Measurements from ENCODE around the gene LIMS1.

Gene LIMS1

DNA sequence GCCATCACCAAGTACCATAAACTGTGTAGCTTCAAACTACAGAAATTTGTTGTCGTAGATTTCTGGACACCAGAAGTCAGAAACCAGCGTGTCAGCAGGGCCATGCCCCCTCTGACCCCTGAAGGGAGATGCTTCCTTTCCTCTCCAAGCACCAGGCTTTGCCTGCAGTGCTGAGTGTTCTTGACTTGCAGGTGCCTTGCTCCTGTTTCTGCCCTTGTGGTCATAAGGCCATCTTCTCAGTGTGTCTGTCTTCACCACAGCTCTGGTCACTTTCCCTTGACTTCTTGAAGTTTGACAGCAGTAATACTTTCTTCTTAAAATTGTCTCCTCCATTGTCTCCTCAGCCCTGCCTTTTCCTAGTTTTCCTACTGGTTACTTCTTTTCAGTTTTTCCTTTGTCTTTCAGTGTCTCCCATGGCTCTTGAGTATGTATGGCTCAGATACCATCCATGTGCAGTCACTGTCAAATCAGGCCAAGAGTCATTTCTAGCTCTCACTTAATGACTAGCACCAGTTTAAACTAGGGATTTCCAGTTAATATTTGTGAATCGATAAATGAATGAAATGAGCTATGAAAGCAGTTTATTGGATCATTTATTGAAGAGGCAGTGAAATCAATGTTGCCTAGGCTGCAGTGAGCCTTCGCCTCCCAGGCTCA is 93.8 kb downstream of the LIMS1 start:
- peaks cover 54% of the 10 kb centered on the region for H4K20me1 ChIP-seq (ENCODE audit: insufficient read depth, low read length)
- no peak overlapping the region for H2AFZ ChIP-seq (ENCODE audit: low read depth, low read length)
- H3K27me3 ChIP-seq (ENCODE audit: low read depth, low read length): no peaks in the 10 kb centered on the region
- H3K27ac ChIP-seq (ENCODE audit: low read length): no peak overlapping the region
- H3K4me3 ChIP-seq (ENCODE audit: low read length): no peak overlapping the region
- H3K79me2 ChIP-seq (ENCODE audit: low read length): peaks cover 67% of the 10 kb centered on the region
- no peaks in the 10 kb centered on the region for H3K36me3 ChIP-seq (replicated peaks; ENCODE audit: low read depth, low read length)
- H3K9ac ChIP-seq (ENCODE audit: low read length): no peak overlapping the region
- no peaks in the 10 kb centered on the region for H3K9me3 ChIP-seq (ENCODE audit: insufficient read depth, low read length)
- no peak overlapping the region for H3K4me2 ChIP-seq (ENCODE audit: low read length)
- TF ChIP-seq EZH2phosphoT487 (IDR thresholded peaks at IDR 0.05; ENCODE audit: low read depth): no peak
- TF ChIP-seq, protein P1, sequence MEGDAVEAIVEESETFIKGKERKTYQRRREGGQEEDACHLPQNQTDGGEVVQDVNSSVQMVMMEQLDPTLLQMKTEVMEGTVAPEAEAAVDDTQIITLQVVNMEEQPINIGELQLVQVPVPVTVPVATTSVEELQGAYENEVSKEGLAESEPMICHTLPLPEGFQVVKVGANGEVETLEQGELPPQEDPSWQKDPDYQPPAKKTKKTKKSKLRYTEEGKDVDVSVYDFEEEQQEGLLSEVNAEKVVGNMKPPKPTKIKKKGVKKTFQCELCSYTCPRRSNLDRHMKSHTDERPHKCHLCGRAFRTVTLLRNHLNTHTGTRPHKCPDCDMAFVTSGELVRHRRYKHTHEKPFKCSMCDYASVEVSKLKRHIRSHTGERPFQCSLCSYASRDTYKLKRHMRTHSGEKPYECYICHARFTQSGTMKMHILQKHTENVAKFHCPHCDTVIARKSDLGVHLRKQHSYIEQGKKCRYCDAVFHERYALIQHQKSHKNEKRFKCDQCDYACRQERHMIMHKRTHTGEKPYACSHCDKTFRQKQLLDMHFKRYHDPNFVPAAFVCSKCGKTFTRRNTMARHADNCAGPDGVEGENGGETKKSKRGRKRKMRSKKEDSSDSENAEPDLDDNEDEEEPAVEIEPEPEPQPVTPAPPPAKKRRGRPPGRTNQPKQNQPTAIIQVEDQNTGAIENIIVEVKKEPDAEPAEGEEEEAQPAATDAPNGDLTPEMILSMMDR (IDR thresholded peaks at IDR 0.05; ENCODE audit: low read depth, low read length): no peak
- peaks cover 10% of the 10 kb centered on the region for H3K4me1 ChIP-seq (ENCODE audit: low read length)

DNA sequence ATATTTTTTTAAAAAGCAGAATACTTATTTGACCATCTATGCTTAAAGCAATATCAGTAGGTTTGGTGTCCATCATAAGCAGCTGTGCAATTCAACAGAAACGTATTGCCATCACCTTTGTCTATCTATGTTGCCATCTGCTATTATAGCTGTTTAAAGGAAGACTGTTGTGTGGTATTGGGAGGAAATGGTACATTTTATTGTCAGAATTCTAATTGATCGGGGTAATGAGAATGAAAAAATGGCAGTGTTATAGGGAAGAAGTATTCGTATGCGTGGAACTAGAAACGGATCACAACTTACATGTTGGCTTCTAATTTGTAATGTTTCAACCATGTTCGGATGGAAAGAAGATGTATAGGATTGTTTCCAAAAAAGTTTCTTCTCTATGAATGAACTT is 94.7 kb downstream of the LIMS1 start:
- no peak for TF ChIP-seq EZH2phosphoT487 (IDR thresholded peaks at IDR 0.05; ENCODE audit: low read depth)
- TF ChIP-seq, protein P1 (IDR thresholded peaks at IDR 0.05; ENCODE audit: low read depth, low read length): no peak
- H2AFZ ChIP-seq (ENCODE audit: low read depth, low read length): no peak overlapping the region
- H4K20me1 ChIP-seq (ENCODE audit: insufficient read depth, low read length): peaks cover 50% of the 10 kb centered on the region
- H3K4me2 ChIP-seq (ENCODE audit: low read length): no peak overlapping the region
- H3K27ac ChIP-seq (ENCODE audit: low read length): no peak overlapping the region
- no peaks in the 10 kb centered on the region for H3K36me3 ChIP-seq (replicated peaks; ENCODE audit: low read depth, low read length)
- no peak overlapping the region for H3K4me3 ChIP-seq (ENCODE audit: low read length)
- peaks cover 68% of the 10 kb centered on the region for H3K79me2 ChIP-seq (ENCODE audit: low read length)
- H3K4me1 ChIP-seq (ENCODE audit: low read length): peaks cover 10% of the 10 kb centered on the region
- H3K9me3 ChIP-seq (ENCODE audit: insufficient read depth, low read length): no peaks in the 10 kb centered on the region
- H3K27me3 ChIP-seq (ENCODE audit: low read depth, low read length): no peaks in the 10 kb centered on the region
- H3K9ac ChIP-seq (ENCODE audit: low read length): no peak overlapping the region

DNA sequence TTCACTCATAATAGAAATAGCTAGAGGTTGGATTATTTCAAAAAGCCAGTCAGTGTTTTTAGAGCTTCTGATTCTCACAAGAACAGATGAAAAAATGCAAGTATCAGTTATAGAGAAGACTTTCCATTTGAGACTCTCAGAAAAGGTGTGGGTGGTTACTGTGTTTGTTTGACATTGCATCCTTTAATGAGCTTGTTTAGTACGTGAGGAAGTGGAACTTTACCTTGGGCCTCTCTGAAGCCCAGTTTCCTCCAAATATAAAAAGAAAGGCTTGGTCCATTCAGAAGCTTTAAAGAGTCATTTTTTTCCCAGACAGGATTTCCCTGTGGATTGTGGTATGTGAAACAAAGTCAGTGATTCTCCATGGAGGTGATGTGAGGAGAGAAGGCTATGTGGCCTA is 95.1 kb downstream of the LIMS1 start:
- no peak overlapping the region for H3K4me3 ChIP-seq (ENCODE audit: low read length)
- H3K79me2 ChIP-seq (ENCODE audit: low read length): peaks cover 70% of the 10 kb centered on the region
- no peak overlapping the region for H2AFZ ChIP-seq (ENCODE audit: low read depth, low read length)
- H3K27ac ChIP-seq (ENCODE audit: low read length): no peak overlapping the region
- H3K4me1 ChIP-seq (ENCODE audit: low read length): peaks cover 10% of the 10 kb centered on the region
- no peak overlapping the region for H3K4me2 ChIP-seq (ENCODE audit: low read length)
- H3K9ac ChIP-seq (ENCODE audit: low read length): no peak overlapping the region
- H3K27me3 ChIP-seq (ENCODE audit: low read depth, low read length): no peaks in the 10 kb centered on the region
- H3K36me3 ChIP-seq (replicated peaks; ENCODE audit: low read depth, low read length): no peaks in the 10 kb centered on the region
- H3K9me3 ChIP-seq (ENCODE audit: insufficient read depth, low read length): no peaks in the 10 kb centered on the region
- H4K20me1 ChIP-seq (ENCODE audit: insufficient read depth, low read length): peaks cover 54% of the 10 kb centered on the region
- TF ChIP-seq, protein P1 (IDR thresholded peaks at IDR 0.05; ENCODE audit: low read depth, low read length): no peak
- TF ChIP-seq EZH2phosphoT487 (IDR thresholded peaks at IDR 0.05; ENCODE audit: low read depth): no peak

DNA sequence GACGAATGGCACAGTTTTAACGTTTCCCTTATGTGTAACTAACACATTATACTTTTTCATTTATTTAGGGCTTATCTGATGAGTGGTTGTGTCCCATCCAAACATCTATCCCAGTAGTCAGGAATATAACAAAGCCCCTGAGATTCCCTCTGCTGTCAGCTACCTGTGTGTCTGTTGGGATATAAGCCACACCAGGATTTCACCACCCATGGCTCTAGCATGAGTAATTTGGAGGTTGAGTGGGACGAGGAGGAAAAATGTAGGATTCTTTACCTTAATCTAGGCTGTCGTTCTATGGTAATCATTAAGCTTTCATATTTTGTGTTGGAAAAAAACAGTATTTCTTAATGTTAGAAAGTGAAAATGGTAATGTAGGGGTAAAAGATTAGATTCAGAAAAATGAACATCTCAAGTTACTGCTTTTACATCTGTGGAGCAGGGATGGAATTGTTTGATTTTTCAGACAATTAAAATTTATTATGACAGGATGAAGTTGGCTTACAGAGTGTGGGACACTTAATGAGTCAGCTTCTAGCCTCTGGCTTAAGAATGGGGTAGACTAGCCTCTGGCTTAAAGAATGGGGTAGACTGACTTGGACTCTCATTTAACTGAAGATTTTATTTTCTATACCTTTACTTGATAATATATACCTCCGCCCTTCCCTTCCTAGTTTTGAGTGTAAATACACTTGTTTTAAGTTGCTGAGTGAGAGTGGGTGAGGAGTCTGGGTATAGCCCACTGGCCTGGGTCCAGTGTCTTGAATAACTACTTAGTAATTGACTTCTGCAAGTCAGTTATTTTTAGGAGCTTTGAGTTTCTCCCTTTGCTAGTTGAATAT is 96.5 kb downstream of the LIMS1 start:
- no peak overlapping the region for H2AFZ ChIP-seq (ENCODE audit: low read depth, low read length)
- no peak overlapping the region for H3K9ac ChIP-seq (ENCODE audit: low read length)
- no peak overlapping the region for H3K4me2 ChIP-seq (ENCODE audit: low read length)
- H3K27ac ChIP-seq (ENCODE audit: low read length): no peak overlapping the region
- H3K4me3 ChIP-seq (ENCODE audit: low read length): no peak overlapping the region
- H3K9me3 ChIP-seq (ENCODE audit: insufficient read depth, low read length): no peaks in the 10 kb centered on the region
- H3K27me3 ChIP-seq (ENCODE audit: low read depth, low read length): no peaks in the 10 kb centered on the region
- peaks cover 69% of the 10 kb centered on the region for H3K79me2 ChIP-seq (ENCODE audit: low read length)
- H3K4me1 ChIP-seq (ENCODE audit: low read length): peaks cover 10% of the 10 kb centered on the region
- no peak for TF ChIP-seq EZH2phosphoT487 (IDR thresholded peaks at IDR 0.05; ENCODE audit: low read depth)
- TF ChIP-seq, protein P1 (IDR thresholded peaks at IDR 0.05; ENCODE audit: low read depth, low read length): no peak
- peaks cover 64% of the 10 kb centered on the region for H4K20me1 ChIP-seq (ENCODE audit: insufficient read depth, low read length)
- H3K36me3 ChIP-seq (replicated peaks; ENCODE audit: low read depth, low read length): no peaks in the 10 kb centered on the region
